ENCODE measurements around the gene LIN7A. TPM values are rescaled to one million over a fixed set of nuclear protein-coding genes. Genes with fewer than 3 reads are reported as not detected.

Gene LIN7A
- total and polyA plus RNA-seq, 2 of the 8 experiments (the other 6 are each of a cell fraction or from before 2014, with no cell fraction given) = 5.8 to 22.0 TPM

- Histone ChIP-seq H3K23ac (ENCODE audit: insufficient read length) (no peak overlapping the region), H3K27ac (ENCODE audit: low read depth, low read length) (no peak overlapping the region), H3K9ac (replicated peaks in 1 of 4; ENCODE audit: extremely low read depth in 1 of 4, low read depth in 3 of 4, low read length in 3 of 4) (no peak overlapping the region), H3K4ac (replicated peaks; ENCODE audit: insufficient read length, low read depth, low read length) (no peak overlapping the region), H2BK12ac (ENCODE audit: low read depth, low read length) (no peak overlapping the region), H3K4me1 (replicated peaks in 1 of 4; ENCODE audit: control insufficient read depth in 3 of 4, insufficient read depth in 4 of 4, low read length in 3 of 4) (no peaks in the 10 kb centered on the region; a peak in 1 of 7 replicates), H3K4me2 (ENCODE audit: insufficient read depth in 1 of 2, low read depth in 2 of 2, low read length in 2 of 2) (no peak overlapping the region), H3K14ac (ENCODE audit: insufficient read length) (no peak overlapping the region), H3K18ac (ENCODE audit: extremely low read depth, low read length) (0 out of 2 replicates have a peak overlapping the region, but pooled peaks have one; percentile 13), H3K79me1 (ENCODE audit: low read depth, low read length) (no peaks in the 10 kb centered on the region), H3K23me2 (ENCODE audit: low read depth, low read length) (no peaks in the 10 kb centered on the region), H4K5ac (ENCODE audit: insufficient read length, low read depth, low read length) (no peak overlapping the region), H4K8ac (ENCODE audit: extremely low read depth, insufficient read depth, low read length) (no peak overlapping the region), H2BK5ac (ENCODE audit: low read depth, low read length) (no peak overlapping the region), H3K27me3 (replicated peaks in 1 of 4; ENCODE audit: control insufficient read depth in 3 of 4, extremely low read depth in 1 of 4, insufficient read depth in 3 of 4, low read length in 3 of 4) (no peaks in the 10 kb centered on the region), H3K56ac (replicated peaks; ENCODE audit: insufficient read length, low read depth, low read length) (no peak overlapping the region), H2AK5ac (ENCODE audit: low read depth, low read length) (no peak overlapping the region), H3K4me3 (ENCODE audit: extremely low read depth in 1 of 4, insufficient read depth in 2 of 4, low read depth in 3 of 4, low read length in 4 of 4) (no peak overlapping the region), H3K9me3 (ENCODE audit: insufficient read depth in 2 of 2, low read depth in 1 of 2, low read length in 1 of 2) (no peaks in the 10 kb centered on the region), H2BK20ac (ENCODE audit: low read length) (no peak overlapping the region), H2AFZ (ENCODE audit: low read length) (no peak overlapping the region), H2BK15ac (ENCODE audit: low read length) (no peak overlapping the region), H4K20me1 (replicated peaks in 1 of 2; ENCODE audit: control insufficient read depth in 1 of 2, insufficient read depth in 2 of 2, low read length in 2 of 2) (no peaks in the 10 kb centered on the region), H3K36me3 (ENCODE audit: control insufficient read depth in 2 of 4, insufficient read depth in 4 of 4, low read length in 3 of 4) (no peaks in the 10 kb centered on the region), H4K91ac (replicated peaks; ENCODE audit: insufficient read length, low read length) (no peak overlapping the region), H2BK120ac (replicated peaks; ENCODE audit: low read depth, low read length) (no peak overlapping the region), H3K79me2 (ENCODE audit: control insufficient read depth in 1 of 2, insufficient read depth in 2 of 2, low read length in 2 of 2) (no peaks in the 10 kb centered on the region)
- FAIRE-seq = no peak
- no peak for DNase-seq (ENCODE audit: low read depth in 1 of 2, low spot score in 2 of 2)
- ChIA-PET POLR2A (ENCODE audit: partially characterized antibody) (interaction anchor here (1.0 kb wide), 1 partner anchor 9 kb away, joined by 3 read pairs; no protein-coding TSS in a partner anchor), CTCF (ENCODE audit: partially characterized antibody) (no interaction called here)
- WGBS, 2 experiments (ENCODE audit: extremely low coverage in 1 of 2, insufficient coverage in 1 of 2, insufficient read length in 1 of 2, insufficient replicate concordance in 2 of 2, low coverage in 1 of 2, low lambda C conversion rate in 2 of 2, missing lambda C conversion rate in 1 of 2) = 91% methylated on average over 2 of the region's 2 CpGs; no CpG with 5 or more reads in 1 of the 2 experiments
- TF ChIP-seq TEAD4 (IDR thresholded peaks at IDR 0.05; ENCODE audit: low read depth, low read length) (no peak), PHF8 (conservative IDR thresholded peaks at IDR 0.05; ENCODE audit: low read depth, low read length) (no peak)
Observed at GRCh38 chr12:80829767-80830166, 108.0 kb downstream of the LIN7A start.
